ENCODE results near the gene TMPRSS11E.

GRCh38 chr4:68476191-68476590, 28.9 kb downstream of the TMPRSS11E start:
- TF ChIP-seq EZH2 (IDR thresholded peaks at IDR 0.05; ENCODE audit: insufficient read depth, low read length) (no peak), CTCF (IDR thresholded peaks at IDR 0.05; ENCODE audit: insufficient read depth, low read depth, low read length) (no peak)

All from astrocyte (in vitro differentiated cells and primary cell).